ENCODE data around the gene AUH.

GRCh38 chr9:91222457-91222856 lies 139.3 kb downstream of the AUH start:
- no peak for TF ChIP-seq RAD21 (IDR thresholded peaks at IDR 0.05; ENCODE audit: low read depth)
- no peak for TF ChIP-seq YY1 (IDR thresholded peaks at IDR 0.05; ENCODE audit: low read depth)
- TF ChIP-seq REST (IDR thresholded peaks at IDR 0.05; ENCODE audit: low read depth) = no peak
- no peak for TF ChIP-seq CREB1 (IDR thresholded peaks at IDR 0.05; ENCODE audit: low read depth)
- TF ChIP-seq USF1 (IDR thresholded peaks at IDR 0.05) = no peak
- no peak for TF ChIP-seq FOXM1 (IDR thresholded peaks at IDR 0.05; ENCODE audit: borderline replicate concordance, low read depth)
- TF ChIP-seq ZBTB7A (IDR thresholded peaks at IDR 0.05; ENCODE audit: low read depth) = no peak
- no peak for TF ChIP-seq TAF1 (IDR thresholded peaks at IDR 0.05; ENCODE audit: low read depth)
- TF ChIP-seq MAX (IDR thresholded peaks at IDR 0.05) = no peak
- no peak for TF ChIP-seq TEAD4 (IDR thresholded peaks at IDR 0.05)
- TF ChIP-seq EP300 (IDR thresholded peaks at IDR 0.05; ENCODE audit: borderline replicate concordance) = no peak

Measured in Ishikawa (cell line).